ENCODE results near the gene CSDE1.

DNA sequence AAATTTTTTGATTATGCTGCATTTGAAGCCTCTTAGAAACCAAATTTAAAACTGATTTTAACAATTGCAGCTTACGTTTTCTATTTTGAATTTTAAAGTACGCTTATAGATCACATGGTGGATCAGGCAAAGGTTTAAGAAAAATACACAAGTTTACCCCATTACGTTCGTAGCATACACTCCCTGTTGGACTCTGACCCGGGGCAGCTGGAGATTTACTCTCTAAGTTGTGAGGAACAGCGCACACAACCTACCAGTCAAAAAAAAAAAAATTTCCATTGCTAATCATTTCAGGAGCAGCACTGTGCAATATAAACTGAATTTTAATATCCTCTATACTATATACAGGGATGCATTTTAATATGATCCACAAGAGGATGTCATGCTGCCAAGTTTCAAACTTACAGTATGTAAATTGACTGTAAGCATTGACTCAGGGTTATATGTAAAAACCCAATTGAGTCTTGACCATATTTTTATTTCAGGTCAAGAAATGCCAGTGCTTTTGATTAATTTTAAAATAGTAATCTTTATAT, 20.4 kb downstream of the CSDE1 start:
- no peak for TF ChIP-seq ZNF274 (IDR thresholded peaks at IDR 0.05; ENCODE audit: low read depth, low read length)
- TF ChIP-seq YY1 (IDR thresholded peaks at IDR 0.05; ENCODE audit: insufficient read depth, insufficient read length) = no peak
